H9 (cell line): ENCODE data around the gene FCER1G. TPM values are rescaled to one million over a fixed set of nuclear protein-coding genes. Genes with fewer than 3 reads are reported as not detected.

Source experiments
- DNase-seq: peaks from one replicate; pipeline ENCODE4 v3.0.0-alpha.2; 2017
- H2AFZ ChIP-seq: one replicate; pipeline ENCODE4 v1.6.1; 2013; ENCODE audit warnings: mild to moderate bottlenecking, low read length, control low read depth, moderate library complexity
- H2AK5ac ChIP-seq: 2 replicates; pipeline ENCODE4 v1.6.1; 2013; ENCODE audit warnings: low read length, control low read depth, mixed read lengths; ENCODE audit not compliant: insufficient read length
- H2BK120ac ChIP-seq: one replicate; pipeline ENCODE4 v1.6.1; 2013; ENCODE audit warnings: low read depth, mild to moderate bottlenecking, low read length, control low read depth, inconsistent platforms; ENCODE audit not compliant: poor library complexity, severe bottlenecking
- H2BK12ac ChIP-seq: 2 replicates; pipeline ENCODE4 v1.6.1; 2013; ENCODE audit warnings: low read length, control low read depth, mixed read lengths, low read depth; ENCODE audit not compliant: insufficient read length
- H2BK15ac ChIP-seq: 2 replicates; pipeline ENCODE4 v1.6.1; 2013; ENCODE audit warnings: low read depth, low read length, control low read depth
- H2BK20ac ChIP-seq: one replicate; pipeline ENCODE4 v1.6.1; 2013; ENCODE audit warnings: low read depth, mild to moderate bottlenecking, low read length, control low read depth, inconsistent platforms; ENCODE audit not compliant: poor library complexity, severe bottlenecking
- H2BK5ac ChIP-seq: 2 replicates; pipeline ENCODE4 v1.6.1; 2013; ENCODE audit warnings: low read length, control low read depth, mixed read lengths; ENCODE audit not compliant: insufficient read length
- H3K14ac ChIP-seq: 2 replicates; pipeline ENCODE4 v1.6.1; 2013; ENCODE audit warnings: low read length, control low read depth; ENCODE audit not compliant: insufficient read depth
- H3K18ac ChIP-seq: 2 replicates; pipeline ENCODE4 v1.6.1; 2013; ENCODE audit warnings: low read depth, mild to moderate bottlenecking, mixed read lengths, low read length, control low read depth; ENCODE audit not compliant: insufficient read length
- H3K23ac ChIP-seq: 2 replicates; pipeline ENCODE4 v1.6.1; 2013; ENCODE audit warnings: low read length, control low read depth, mixed read lengths, low read depth; ENCODE audit not compliant: insufficient read length
- H3K23me2 ChIP-seq: 2 replicates; pipeline ENCODE4 v1.6.1; 2013; ENCODE audit warnings: low read depth, mild to moderate bottlenecking, mixed read lengths, low read length, control low read depth; ENCODE audit not compliant: insufficient read length, poor library complexity, severe bottlenecking
- H3K27ac ChIP-seq: 2 replicates; pipeline ENCODE4 v1.5.1; 2013; ENCODE audit warnings: low read length, control low read depth, mixed read lengths, low read depth; ENCODE audit not compliant: insufficient read length
- H3K27me3 ChIP-seq: 2 replicates; pipeline ENCODE4 v1.6.1; 2013; ENCODE audit warnings: low read length, control low read depth, inconsistent platforms; ENCODE audit not compliant: insufficient read depth
- H3K4ac ChIP-seq: 2 replicates; pipeline ENCODE4 v1.6.1; 2013; ENCODE audit warnings: low read depth, mild to moderate bottlenecking, control low read depth, inconsistent platforms, low read length, moderate library complexity
- H3K4me1 ChIP-seq: 2 replicates; pipeline ENCODE4 v1.6.1; 2013; ENCODE audit warnings: low read length, control low read depth, inconsistent platforms; ENCODE audit not compliant: insufficient read depth
- H3K4me2 ChIP-seq: 2 replicates; pipeline ENCODE4 v1.6.1; 2013; ENCODE audit warnings: low read length, control low read depth, mixed read lengths; ENCODE audit not compliant: insufficient read length, insufficient read depth
- H3K56ac ChIP-seq: 2 replicates; pipeline ENCODE4 v1.6.1; 2013; ENCODE audit warnings: low read depth, mild to moderate bottlenecking, mixed read lengths, low read length, control low read depth; ENCODE audit not compliant: insufficient read length
- H3K79me1 ChIP-seq: 2 replicates; pipeline ENCODE4 v1.6.1; 2013; ENCODE audit warnings: low read depth, mild to moderate bottlenecking, moderate library complexity, low read length, control low read depth, inconsistent platforms; ENCODE audit not compliant: insufficient read depth, poor library complexity, severe bottlenecking
- H3K79me2 ChIP-seq: 2 replicates; pipeline ENCODE4 v1.6.1; 2013; ENCODE audit warnings: low read length, control low read depth, inconsistent platforms; ENCODE audit not compliant: insufficient read depth
- H3K9ac ChIP-seq: 2 replicates; pipeline ENCODE4 v1.6.1; 2013; ENCODE audit warnings: low read length, control low read depth, mixed read lengths; ENCODE audit not compliant: insufficient read length; ENCODE audit errors: extremely low read depth
- H3K9me3 ChIP-seq: one replicate; pipeline ENCODE4 v1.6.1; 2013; ENCODE audit warnings: low read depth, low read length, inconsistent platforms; ENCODE audit not compliant: control insufficient read depth
- H3T11ph ChIP-seq: one replicate; pipeline ENCODE4 v1.6.1; 2013; ENCODE audit warnings: mild to moderate bottlenecking, low read length, control low read depth, inconsistent platforms
- H4K20me1 ChIP-seq: one replicate; pipeline ENCODE4 v1.6.1; 2013; ENCODE audit not compliant: control insufficient read depth, insufficient read length, insufficient read depth
- H4K5ac ChIP-seq: 2 replicates; pipeline ENCODE4 v1.6.1; 2013; ENCODE audit warnings: low read depth, mild to moderate bottlenecking, mixed read lengths, low read length, control low read depth; ENCODE audit not compliant: insufficient read length
- H4K8ac ChIP-seq: replicated peaks from 2 replicates; pipeline ENCODE4 v1.6.1; 2013; ENCODE audit warnings: low read length, control low read depth, mixed read lengths, low read depth; ENCODE audit not compliant: insufficient read length
- H4K91ac ChIP-seq: 2 replicates; pipeline ENCODE4 v1.6.1; 2013; ENCODE audit warnings: low read depth, mild to moderate bottlenecking, moderate library complexity, mixed read lengths, low read length, control low read depth; ENCODE audit not compliant: insufficient read length
- H3K27ac Mint-ChIP-seq, 3 experiments: 2 replicates in 2 of 3; 3 replicates in 1 of 3; pipeline ENCODE4 v1.8.0; 2020 to 2021; ENCODE audit warnings: mixed read lengths in 3 of 3, mild to moderate bottlenecking in 1 of 3, moderate library complexity in 1 of 3
- H3K27me3 Mint-ChIP-seq: 2 replicates; pipeline ENCODE4 v1.8.0; 2021; ENCODE audit warnings: low read depth, mild to moderate bottlenecking, moderate library complexity, mixed read lengths
- H3K36me3 Mint-ChIP-seq, 3 experiments: 2 replicates in 2 of 3; 3 replicates in 1 of 3; pipeline ENCODE4 v1.8.0; 2020 to 2021; ENCODE audit warnings: low read depth in 3 of 3, mixed read lengths in 3 of 3; ENCODE audit not compliant: insufficient read depth in 1 of 3
- H3K4me1 Mint-ChIP-seq, 2 experiments: 2 replicates each; pipeline ENCODE4 v1.8.0; 2020; ENCODE audit warnings: mixed read lengths in 2 of 2
- H3K4me3 Mint-ChIP-seq, 2 experiments: 2 replicates in 1 of 2; 3 replicates in 1 of 2; pipeline ENCODE4 v1.8.0; 2020 to 2021; ENCODE audit warnings: mild to moderate bottlenecking in 2 of 2, mixed read lengths in 2 of 2, moderate library complexity in 1 of 2
- H3K9me3 Mint-ChIP-seq, 2 experiments: 2 replicates in 1 of 2; 3 replicates in 1 of 2; pipeline ENCODE4 v1.8.0; 2020; ENCODE audit warnings: mild to moderate bottlenecking in 2 of 2, mixed read lengths in 2 of 2, moderate library complexity in 1 of 2
- CTCF ChIP-seq: fragments of 200-600 bp; sonication (generic); conservative IDR thresholded peaks from 3 replicates; pipeline ENCODE4 v1.8.0; 2021; ENCODE audit warnings: antibody characterized with exemption, mild to moderate bottlenecking
- WGBS: extraction: QIAGEN DNeasy Blood & Tissue Kit; methylation state at CpG from one replicate; pipeline ENCODE4 v1.1.7; 2013; ENCODE audit warnings: missing lambda C conversion rate, low lambda C conversion rate, mixed read lengths; ENCODE audit not compliant: insufficient read length; ENCODE audit errors: extremely low coverage; 5-methylcytosine and 5-hydroxymethylcytosine counted together
- total RNA-seq: library from RNA; stranded (reverse); gene quantifications from 2 replicates; pipeline ENCODE4 v1.2.1, GENCODE V29; 2021

FCER1G gene
- total RNA-seq, 1 experiment from 2014 or later, result 0.90 TPM

GRCh38 chr1:161188381-161188780 is 26.7 kb upstream of the FCER1G start:
- no peaks in the 10 kb centered on the region for H3K9me3 Mint-ChIP-seq
- no peaks in the 10 kb centered on the region for H3K4me1 ChIP-seq
- no peak overlapping the region for H3K14ac ChIP-seq
- no peaks in the 10 kb centered on the region for H3K79me1 ChIP-seq
- H3K36me3 Mint-ChIP-seq, result peaks cover 0 to 17% (median 10%) of the 10 kb centered on the region in 3 experiments; a peak in 4 of 7 replicates
- no peaks in the 10 kb centered on the region for H3K27me3 Mint-ChIP-seq
- H2BK15ac ChIP-seq, result no peak overlapping the region
- H3K23me2 ChIP-seq, result no peaks in the 10 kb centered on the region
- no peak overlapping the region for H3K9ac ChIP-seq
- no peak overlapping the region for H4K8ac ChIP-seq
- H3K4me3 Mint-ChIP-seq, result no peak overlapping the region; a peak in 1 of 5 replicates
- no peak overlapping the region for H2BK120ac ChIP-seq
- H2BK12ac ChIP-seq, result no peak overlapping the region
- H4K91ac ChIP-seq, result no peak overlapping the region
- H3K56ac ChIP-seq, result no peak overlapping the region
- H3K79me2 ChIP-seq, result no peaks in the 10 kb centered on the region
- DNase-seq, result no peak
- H2AFZ ChIP-seq, result no peak overlapping the region
- no peak for TF ChIP-seq CTCF
- H4K20me1 ChIP-seq, result peaks cover 3% of the 10 kb centered on the region
- H2AK5ac ChIP-seq, result no peak overlapping the region
- no peaks in the 10 kb centered on the region for H3K27me3 ChIP-seq
- H3K18ac ChIP-seq, result no peak overlapping the region
- no peak overlapping the region for H3K23ac ChIP-seq
- H3K9me3 ChIP-seq, result no peaks in the 10 kb centered on the region
- no CpG with 5 or more reads among the region's 6 CpGs for WGBS
- H3K27ac ChIP-seq, result no peak overlapping the region
- H3T11ph ChIP-seq, result no peak overlapping the region
- no peak overlapping the region for H2BK5ac ChIP-seq
- no peak overlapping the region for H4K5ac ChIP-seq
- H3K27ac Mint-ChIP-seq, result no peak overlapping the region; a peak in 1 of 7 replicates
- H2BK20ac ChIP-seq, result no peak overlapping the region
- H3K4ac ChIP-seq, result no peak overlapping the region
- peaks cover 7 to 12% of the 10 kb centered on the region in 2 experiments for H3K4me1 Mint-ChIP-seq
- no peak overlapping the region for H3K4me2 ChIP-seq
